Neural progenitor cell (in vitro differentiated cells): ENCODE measurements around the gene IGLON5.

Experiments used
- EZH2 ChIP-seq: fragments of 200-600 bp; sonication (generic); IDR thresholded peaks from 2 replicates; pipeline ENCODE4 v1.6.1; 2017; ENCODE audit warnings: antibody characterized with exemption, mild to moderate bottlenecking, moderate library complexity
- TF ChIP-seq, protein P1 (sequence below): fragments of 200-600 bp; sonication (generic); IDR thresholded peaks from 2 replicates; pipeline ENCODE4 v1.5.1; 2017; ENCODE audit warnings: antibody characterized with exemption, mild to moderate bottlenecking

DNA sequence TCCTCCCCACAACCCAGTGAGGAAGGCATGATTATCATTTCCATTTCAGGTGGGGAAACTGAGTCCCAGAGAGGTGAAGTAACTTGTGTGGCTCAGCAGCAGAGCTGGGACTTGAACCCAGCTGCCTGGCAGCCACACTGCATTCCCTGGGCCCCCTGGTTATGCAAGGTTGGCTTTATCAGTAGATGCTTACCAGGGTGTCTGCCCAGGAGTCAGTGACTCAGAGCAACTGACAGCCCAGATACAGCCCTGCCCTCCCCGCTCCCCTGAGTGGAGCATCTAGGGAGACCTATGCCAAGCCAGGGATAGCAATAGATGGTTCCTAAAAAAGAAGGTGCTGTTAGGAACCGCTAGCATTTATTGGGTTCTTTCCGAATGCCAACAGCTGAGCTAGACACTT, 5.9 kb downstream of the IGLON5 start:
- TF ChIP-seq EZH2: no peak
- TF ChIP-seq, protein P1, sequence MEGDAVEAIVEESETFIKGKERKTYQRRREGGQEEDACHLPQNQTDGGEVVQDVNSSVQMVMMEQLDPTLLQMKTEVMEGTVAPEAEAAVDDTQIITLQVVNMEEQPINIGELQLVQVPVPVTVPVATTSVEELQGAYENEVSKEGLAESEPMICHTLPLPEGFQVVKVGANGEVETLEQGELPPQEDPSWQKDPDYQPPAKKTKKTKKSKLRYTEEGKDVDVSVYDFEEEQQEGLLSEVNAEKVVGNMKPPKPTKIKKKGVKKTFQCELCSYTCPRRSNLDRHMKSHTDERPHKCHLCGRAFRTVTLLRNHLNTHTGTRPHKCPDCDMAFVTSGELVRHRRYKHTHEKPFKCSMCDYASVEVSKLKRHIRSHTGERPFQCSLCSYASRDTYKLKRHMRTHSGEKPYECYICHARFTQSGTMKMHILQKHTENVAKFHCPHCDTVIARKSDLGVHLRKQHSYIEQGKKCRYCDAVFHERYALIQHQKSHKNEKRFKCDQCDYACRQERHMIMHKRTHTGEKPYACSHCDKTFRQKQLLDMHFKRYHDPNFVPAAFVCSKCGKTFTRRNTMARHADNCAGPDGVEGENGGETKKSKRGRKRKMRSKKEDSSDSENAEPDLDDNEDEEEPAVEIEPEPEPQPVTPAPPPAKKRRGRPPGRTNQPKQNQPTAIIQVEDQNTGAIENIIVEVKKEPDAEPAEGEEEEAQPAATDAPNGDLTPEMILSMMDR: no peak
